Measurements from ENCODE around the gene TXNDC2.

Gene TXNDC2

GRCh38 chr18:9866627-9867026 is 19.1 kb upstream of the TXNDC2 start:
- no peak for TF ChIP-seq FOXP2 (optimal IDR thresholded peaks at IDR 0.05; ENCODE audit: borderline replicate concordance, extremely low read depth, extremely low read length, insufficient read depth)
- no peak for TF ChIP-seq POLR2AphosphoS5 (IDR thresholded peaks at IDR 0.05; ENCODE audit: low read depth, low read length)
- no peak for TF ChIP-seq TAF1 (IDR thresholded peaks at IDR 0.05; ENCODE audit: borderline replicate concordance, insufficient read depth, low read length)
- TF ChIP-seq SIN3A (IDR thresholded peaks at IDR 0.05; ENCODE audit: borderline replicate concordance, insufficient read depth, low read length): no peak
- no peak for TF ChIP-seq REST (IDR thresholded peaks at IDR 0.05; ENCODE audit: insufficient read depth in 1 of 2, low read depth in 2 of 2, low read length in 2 of 2)

- TF ChIP-seq FOXP2 (optimal IDR thresholded peaks at IDR 0.05; ENCODE audit: borderline replicate concordance, extremely low read depth, extremely low read length, insufficient read depth): no peak
Measured at GRCh38 chr18:9867071-9867594, 18.6 kb upstream of the TXNDC2 start.

GRCh38 chr18:9868857-9869714 is 16.7 kb upstream of the TXNDC2 start:
- no peak for TF ChIP-seq SIN3A (IDR thresholded peaks at IDR 0.05; ENCODE audit: borderline replicate concordance, insufficient read depth, low read length)
- TF ChIP-seq FOXP2 (optimal IDR thresholded peaks at IDR 0.05; ENCODE audit: borderline replicate concordance, extremely low read depth, extremely low read length, insufficient read depth): no peak
- TF ChIP-seq REST (IDR thresholded peaks at IDR 0.05; ENCODE audit: insufficient read depth in 1 of 2, low read depth in 2 of 2, low read length in 2 of 2): no peak
- no peak for TF ChIP-seq TAF1 (IDR thresholded peaks at IDR 0.05; ENCODE audit: borderline replicate concordance, insufficient read depth, low read length)
- TF ChIP-seq POLR2AphosphoS5 (IDR thresholded peaks at IDR 0.05; ENCODE audit: low read depth, low read length): no peak

- no peak for TF ChIP-seq FOXP2 (optimal IDR thresholded peaks at IDR 0.05; ENCODE audit: borderline replicate concordance, extremely low read depth, extremely low read length, insufficient read depth)
- TF ChIP-seq REST (IDR thresholded peaks at IDR 0.05; ENCODE audit: insufficient read depth in 1 of 2, low read depth in 2 of 2, low read length in 2 of 2): no peak
- TF ChIP-seq POLR2AphosphoS5 (IDR thresholded peaks at IDR 0.05; ENCODE audit: low read depth, low read length): no peak
- no peak for TF ChIP-seq TAF1 (IDR thresholded peaks at IDR 0.05; ENCODE audit: borderline replicate concordance, insufficient read depth, low read length)
- no peak for TF ChIP-seq SIN3A (IDR thresholded peaks at IDR 0.05; ENCODE audit: borderline replicate concordance, insufficient read depth, low read length)
Measured at GRCh38 chr18:9869715-9870430, 15.9 kb upstream of the TXNDC2 start.

- TF ChIP-seq POLR2AphosphoS5 (IDR thresholded peaks at IDR 0.05; ENCODE audit: low read depth, low read length) (no peak), SIN3A (IDR thresholded peaks at IDR 0.05; ENCODE audit: borderline replicate concordance, insufficient read depth, low read length) (no peak), REST (IDR thresholded peaks at IDR 0.05; ENCODE audit: insufficient read depth in 1 of 2, low read depth in 2 of 2, low read length in 2 of 2) (no peak), FOXP2 (optimal IDR thresholded peaks at IDR 0.05; ENCODE audit: borderline replicate concordance, extremely low read depth, extremely low read length, insufficient read depth) (no peak), TAF1 (IDR thresholded peaks at IDR 0.05; ENCODE audit: borderline replicate concordance, insufficient read depth, low read length) (no peak)
Measured at GRCh38 chr18:9870431-9871008, 15.3 kb upstream of the TXNDC2 start.
